Activated T-helper 1 cell treated with anti-CD3 and anti-CD28 coated beads, Interleukin-12 subunit alpha, Interleukin-12 subunit beta, Interleukin-2, Interleukin-4 antibody, amounts not matched to agents 30 ng/mL and 10 ng/mL and 1 ng/mL, durations not matched to agents 14 hours and 24 hours and 36 hours (primary cell): ENCODE data around the gene PLET1. TPM values are rescaled to one million over a fixed set of nuclear protein-coding genes. Genes with fewer than 3 reads are reported as not detected.

Source experiments
- DNase-seq: peaks from one replicate; pipeline ENCODE4 v3.0.0; 2021; ENCODE audit warnings: low spot score
- H3K27ac Mint-ChIP-seq: one replicate; pipeline ENCODE4 v1.8.0; 2021; ENCODE audit warnings: mild to moderate bottlenecking, mixed read lengths
- H3K27me3 Mint-ChIP-seq: one replicate; pipeline ENCODE4 v1.8.0; 2022; ENCODE audit warnings: mild to moderate bottlenecking, moderate library complexity, mixed read lengths; ENCODE audit not compliant: insufficient read depth
- H3K36me3 Mint-ChIP-seq: one replicate; pipeline ENCODE4 v1.8.0; 2021; ENCODE audit warnings: low read depth, mixed read lengths
- H3K4me1 Mint-ChIP-seq: one replicate; pipeline ENCODE4 v1.8.0; 2021; ENCODE audit warnings: low read depth, mixed read lengths
- H3K4me3 Mint-ChIP-seq: one replicate; pipeline ENCODE4 v1.8.0; 2021; ENCODE audit warnings: mild to moderate bottlenecking, moderate library complexity, mixed read lengths
- H3K9me3 Mint-ChIP-seq: one replicate; pipeline ENCODE4 v1.8.0; 2021; ENCODE audit warnings: mixed read lengths
- intact Hi-C: fragments of 100-400 bp; cut with micrococcal nuclease; formaldehyde crosslinking; loops from one replicate; pipeline ENCODE4 v1.15.1; 2024
- total RNA-seq: library from RNA; stranded (reverse); gene quantifications from 2 replicates; pipeline ENCODE4 v1.2.3, GENCODE V29; 2022

PLET1 gene
- total RNA-seq, 1 donor from 2014 or later, result not detected

DNA sequence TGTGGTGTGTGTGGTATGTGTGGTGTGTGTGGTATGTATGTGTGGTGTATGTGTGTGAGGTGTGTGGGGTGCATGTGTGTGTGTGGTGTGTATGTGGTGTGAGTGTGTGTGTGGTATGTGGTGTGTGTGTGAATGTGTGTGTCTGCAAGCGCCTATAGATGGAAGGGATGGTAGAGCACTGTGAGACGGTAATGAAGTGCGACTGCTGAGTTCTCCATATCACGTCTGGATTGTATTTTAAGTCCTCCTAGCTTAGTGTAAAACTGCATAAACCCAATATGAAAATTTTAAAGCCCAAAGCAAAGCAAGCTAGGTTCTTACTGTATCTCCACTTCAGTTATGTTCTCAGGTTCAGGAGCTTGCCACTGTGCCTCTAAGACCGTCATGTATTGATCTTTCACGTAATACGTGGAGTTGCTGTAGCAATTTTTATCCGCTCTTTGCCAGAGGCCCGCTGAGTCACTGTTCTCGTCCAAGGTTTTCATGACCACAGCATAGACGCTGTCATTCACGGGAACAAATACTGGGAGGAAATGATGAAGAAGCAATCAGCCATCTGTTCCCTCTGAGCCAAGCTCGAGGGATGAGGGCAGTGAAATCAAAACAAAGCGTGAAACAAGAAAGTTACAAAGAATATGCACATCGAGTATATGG, 5.5 kb downstream of the PLET1 start:
- Mint-ChIP-seq H3K4me3 (no peak overlapping the region), H3K4me1 (no peaks in the 10 kb centered on the region), H3K36me3 (no peaks in the 10 kb centered on the region), H3K27ac (no peak overlapping the region), H3K9me3 (no peaks in the 10 kb centered on the region), H3K27me3 (no peaks in the 10 kb centered on the region)
- DNase-seq, result no peak
- intact Hi-C loops, result no loop called here

DNA sequence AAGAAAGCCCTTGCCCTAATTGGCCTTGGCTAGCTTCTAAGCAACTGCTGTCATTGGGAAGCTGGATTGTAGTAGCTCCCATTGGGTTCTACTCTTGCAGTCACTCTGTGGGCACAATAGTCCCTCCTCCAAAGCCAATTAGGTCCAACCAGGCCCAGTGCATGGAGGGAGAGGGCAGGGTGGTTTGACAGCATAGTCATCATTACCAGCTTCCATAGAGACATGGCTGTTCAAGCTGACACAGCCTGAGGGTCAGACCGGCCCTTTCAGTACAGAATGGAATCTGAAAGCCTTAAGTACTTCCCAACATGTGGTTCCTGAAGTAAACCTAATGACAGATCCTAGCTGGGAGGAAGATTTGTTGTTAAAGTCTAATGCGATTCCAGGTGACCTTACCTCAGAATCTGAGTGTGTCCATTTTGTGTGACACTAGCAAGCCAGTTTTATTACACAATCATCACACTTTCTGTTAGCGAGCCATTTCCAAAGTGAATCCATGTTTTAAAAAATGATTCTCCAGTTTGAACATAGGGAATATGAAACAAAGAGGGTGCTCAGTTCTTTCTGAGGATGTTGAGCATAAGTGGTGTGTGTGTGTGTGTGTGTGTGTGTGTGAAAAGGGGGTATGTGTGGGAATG, 6.9 kb downstream of the PLET1 start:
- intact Hi-C loops, result no loop called here
- no peaks in the 10 kb centered on the region for H3K36me3 Mint-ChIP-seq
- no peak for DNase-seq
- no peaks in the 10 kb centered on the region for H3K9me3 Mint-ChIP-seq
- no peaks in the 10 kb centered on the region for H3K27me3 Mint-ChIP-seq
- H3K27ac Mint-ChIP-seq, result no peak overlapping the region
- no peak overlapping the region for H3K4me3 Mint-ChIP-seq
- no peaks in the 10 kb centered on the region for H3K4me1 Mint-ChIP-seq

DNA sequence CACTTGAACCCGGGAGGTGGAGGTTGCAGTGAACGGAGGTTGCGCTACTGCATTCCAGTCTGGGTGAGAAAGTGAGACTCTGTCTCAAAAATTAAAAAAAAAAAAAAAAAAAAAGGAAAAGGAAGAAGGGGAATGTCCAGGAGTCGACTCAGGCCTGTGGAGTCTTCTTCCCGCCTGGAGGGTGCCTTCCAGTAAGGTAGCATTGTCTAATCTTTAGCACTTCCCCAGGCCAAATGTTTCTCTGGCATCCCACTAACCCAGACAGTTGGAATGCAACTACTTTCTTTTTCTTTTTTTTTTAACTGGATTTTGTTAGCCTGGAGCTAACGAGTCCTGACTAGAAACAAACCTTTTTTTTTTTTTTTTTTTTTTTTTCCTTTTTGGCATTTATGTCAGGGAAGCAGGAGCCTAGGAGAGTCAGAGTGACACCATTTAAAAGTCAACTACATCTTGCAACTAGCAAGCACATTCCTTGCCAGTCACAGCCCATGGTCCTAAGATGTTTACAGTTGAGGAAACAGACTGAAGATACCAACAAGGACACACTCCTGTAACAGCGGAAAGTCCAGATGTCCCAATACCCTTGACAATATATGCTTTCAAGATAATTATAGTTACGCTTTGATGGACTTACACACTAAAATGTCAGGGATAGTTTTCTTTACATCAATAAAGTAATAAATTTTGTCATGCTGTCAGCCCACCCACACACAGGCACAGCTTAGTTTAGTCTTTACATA, 10.6 kb downstream of the PLET1 start:
- no peaks in the 10 kb centered on the region for H3K4me1 Mint-ChIP-seq
- intact Hi-C loops, result no loop called here
- no peak overlapping the region for H3K4me3 Mint-ChIP-seq
- no peak for DNase-seq
- H3K27ac Mint-ChIP-seq, result no peak overlapping the region
- H3K27me3 Mint-ChIP-seq, result peaks cover 2% of the 10 kb centered on the region
- no peaks in the 10 kb centered on the region for H3K9me3 Mint-ChIP-seq
- no peaks in the 10 kb centered on the region for H3K36me3 Mint-ChIP-seq

DNA sequence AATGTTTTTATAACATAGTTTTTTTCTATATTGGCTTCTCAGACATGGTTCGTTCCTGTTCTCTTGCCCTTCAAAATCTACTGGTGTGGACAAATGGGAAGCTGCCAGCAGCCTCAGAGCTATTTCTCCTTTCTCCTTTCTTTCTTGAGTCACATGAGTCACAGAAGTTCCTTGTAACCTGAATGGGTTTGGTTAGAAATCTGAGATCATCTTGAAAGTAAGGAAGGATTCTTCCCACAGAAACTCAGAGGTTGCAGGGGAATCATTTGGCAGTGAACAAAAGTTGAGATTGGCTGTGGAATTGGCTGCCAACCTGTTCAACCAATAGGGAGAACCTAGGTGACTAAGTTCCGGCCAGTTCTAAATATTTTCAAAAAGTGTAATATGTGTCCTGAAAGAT, 12.5 kb downstream of the PLET1 start:
- intact Hi-C loops, result no loop called here
- no peaks in the 10 kb centered on the region for H3K4me1 Mint-ChIP-seq
- no peak for DNase-seq
- H3K27ac Mint-ChIP-seq, result no peak overlapping the region
- peaks cover 2% of the 10 kb centered on the region for H3K27me3 Mint-ChIP-seq
- peaks cover 5% of the 10 kb centered on the region for H3K9me3 Mint-ChIP-seq
- peaks cover 2% of the 10 kb centered on the region for H3K36me3 Mint-ChIP-seq
- no peak overlapping the region for H3K4me3 Mint-ChIP-seq

DNA sequence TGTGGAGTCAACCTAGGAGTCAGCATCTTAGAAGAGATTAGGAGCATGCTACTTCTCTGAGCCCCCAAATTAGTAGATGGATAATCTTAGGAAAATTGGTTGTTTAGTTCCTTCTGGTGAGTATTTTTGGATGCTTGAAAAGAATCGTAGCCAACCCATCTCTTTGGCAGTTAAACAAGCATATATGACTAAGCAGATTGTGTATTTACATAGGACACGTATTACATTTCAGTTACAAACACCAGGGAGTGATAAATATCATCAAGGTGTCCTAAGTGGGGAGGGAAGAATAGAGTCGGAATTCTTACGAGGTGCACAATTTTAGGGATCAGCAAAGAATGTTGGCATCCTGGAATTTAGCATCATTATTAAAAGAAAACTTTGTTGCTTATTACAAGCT, 13.5 kb downstream of the PLET1 start:
- intact Hi-C loops, result no loop called here
- Mint-ChIP-seq H3K9me3 (peaks cover 5% of the 10 kb centered on the region), H3K27ac (no peak overlapping the region), H3K27me3 (peaks cover 2% of the 10 kb centered on the region), H3K4me3 (no peak overlapping the region), H3K36me3 (peaks cover 6% of the 10 kb centered on the region), H3K4me1 (no peaks in the 10 kb centered on the region)
- no peak for DNase-seq

DNA sequence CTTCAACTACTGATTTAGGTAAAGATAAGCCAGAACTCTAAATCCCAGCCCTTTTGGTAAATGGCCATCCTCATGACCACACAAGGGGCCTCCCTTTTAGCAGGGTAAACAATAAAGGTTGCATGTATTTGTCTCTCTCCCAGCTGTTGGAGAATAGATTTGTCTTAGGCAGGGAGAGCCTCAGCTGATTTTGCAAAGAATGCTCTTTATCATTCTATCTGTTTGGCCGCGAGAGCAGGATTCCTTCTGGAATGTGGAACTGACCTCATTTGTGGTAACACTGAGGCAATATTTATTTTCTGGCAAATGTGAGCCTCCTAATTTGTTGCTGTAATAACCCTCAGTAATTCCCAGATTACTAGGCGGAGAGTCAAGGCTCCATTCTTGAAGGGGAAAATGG, 19.2 kb downstream of the PLET1 start:
- DNase-seq, result no peak
- no peak overlapping the region for H3K27ac Mint-ChIP-seq
- no peak overlapping the region for H3K4me3 Mint-ChIP-seq
- peaks cover 27% of the 10 kb centered on the region for H3K36me3 Mint-ChIP-seq
- no peaks in the 10 kb centered on the region for H3K4me1 Mint-ChIP-seq
- peaks cover 2% of the 10 kb centered on the region for H3K27me3 Mint-ChIP-seq
- H3K9me3 Mint-ChIP-seq, result peaks cover 5% of the 10 kb centered on the region
- intact Hi-C loops, result no loop called here

DNA sequence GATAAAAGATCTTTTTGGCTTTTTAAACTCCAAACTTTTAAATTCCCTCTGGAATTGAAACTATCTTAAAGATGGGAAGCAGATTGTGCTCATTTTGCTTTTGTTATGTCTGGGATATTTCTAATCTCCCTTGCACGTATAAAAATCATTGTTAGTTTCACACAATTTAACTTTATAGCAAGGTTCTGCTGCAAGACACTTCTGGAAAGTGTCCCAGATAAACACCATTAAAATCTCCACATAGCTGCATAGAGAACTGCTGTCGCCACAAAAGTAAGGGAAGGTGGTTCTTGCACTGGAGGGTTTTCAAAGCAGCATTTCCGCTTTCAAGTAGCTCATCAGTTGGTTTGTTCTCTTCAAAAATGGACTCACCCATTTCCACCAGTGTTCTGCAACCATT, 22.6 kb downstream of the PLET1 start:
- H3K4me3 Mint-ChIP-seq, result no peak overlapping the region
- peaks cover 39% of the 10 kb centered on the region for H3K36me3 Mint-ChIP-seq
- no peaks in the 10 kb centered on the region for H3K27me3 Mint-ChIP-seq
- H3K9me3 Mint-ChIP-seq, result no peaks in the 10 kb centered on the region
- no peak for DNase-seq
- no peak overlapping the region for H3K27ac Mint-ChIP-seq
- intact Hi-C loops, result no loop called here
- H3K4me1 Mint-ChIP-seq, result no peaks in the 10 kb centered on the region

DNA sequence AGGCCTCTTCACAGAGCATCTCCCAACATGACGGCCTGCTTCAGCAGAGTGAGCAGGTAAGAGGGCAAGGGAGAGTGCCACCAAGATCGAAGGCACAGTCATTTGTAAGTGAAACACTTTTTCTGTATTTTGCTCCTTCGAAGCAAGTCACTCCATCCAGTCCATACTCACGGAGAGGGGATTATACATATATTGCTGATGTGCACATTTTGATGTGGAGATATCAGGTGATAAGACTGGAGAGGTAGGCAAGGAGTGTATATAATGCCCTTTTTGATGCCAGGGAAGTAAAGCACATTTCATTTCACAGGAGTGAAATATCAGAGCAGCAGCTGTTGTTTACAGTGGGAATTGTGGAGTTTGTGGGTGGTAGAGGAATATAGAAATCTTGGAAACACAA, 23.2 kb downstream of the PLET1 start:
- intact Hi-C loops, result no loop called here
- no peak overlapping the region for H3K27ac Mint-ChIP-seq
- peaks cover 36% of the 10 kb centered on the region for H3K36me3 Mint-ChIP-seq
- DNase-seq, result no peak
- no peaks in the 10 kb centered on the region for H3K27me3 Mint-ChIP-seq
- H3K9me3 Mint-ChIP-seq, result no peaks in the 10 kb centered on the region
- no peak overlapping the region for H3K4me3 Mint-ChIP-seq
- H3K4me1 Mint-ChIP-seq, result no peaks in the 10 kb centered on the region

DNA sequence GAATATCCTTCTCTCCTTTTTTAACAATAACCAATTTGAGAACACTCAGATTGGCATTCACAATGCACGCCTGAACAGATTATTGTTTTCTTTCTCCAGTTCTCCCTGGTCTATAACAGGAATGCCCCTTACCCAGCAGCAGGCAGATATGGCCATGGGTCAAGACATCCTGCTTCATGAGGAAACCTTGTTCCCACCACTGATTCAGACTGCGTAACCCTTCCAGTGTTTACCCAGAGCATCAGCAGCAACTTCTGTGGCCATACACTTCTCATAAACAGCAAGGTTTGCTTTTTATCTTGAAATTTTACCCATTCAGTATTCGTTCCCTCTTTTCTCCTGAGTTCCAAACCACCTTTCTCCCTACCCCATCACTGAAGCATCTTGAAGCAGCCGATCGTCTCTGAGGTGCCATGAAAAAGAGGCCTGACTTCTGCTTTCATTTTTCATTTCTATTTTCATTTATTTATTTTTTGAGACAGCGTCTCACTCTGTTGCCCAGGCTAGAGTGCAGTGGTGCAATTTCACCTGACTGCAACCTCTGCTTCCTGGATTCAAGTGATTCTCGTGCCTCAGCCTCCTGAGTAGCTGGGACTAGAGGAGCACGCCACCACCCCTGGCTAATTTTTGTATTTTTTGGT, 24.8 kb downstream of the PLET1 start:
- H3K36me3 Mint-ChIP-seq, result peaks cover 43% of the 10 kb centered on the region
- H3K4me3 Mint-ChIP-seq, result no peak overlapping the region
- intact Hi-C loops, result no loop called here
- DNase-seq, result no peak
- no peaks in the 10 kb centered on the region for H3K9me3 Mint-ChIP-seq
- no peak overlapping the region for H3K27ac Mint-ChIP-seq
- no peaks in the 10 kb centered on the region for H3K27me3 Mint-ChIP-seq
- no peaks in the 10 kb centered on the region for H3K4me1 Mint-ChIP-seq

DNA sequence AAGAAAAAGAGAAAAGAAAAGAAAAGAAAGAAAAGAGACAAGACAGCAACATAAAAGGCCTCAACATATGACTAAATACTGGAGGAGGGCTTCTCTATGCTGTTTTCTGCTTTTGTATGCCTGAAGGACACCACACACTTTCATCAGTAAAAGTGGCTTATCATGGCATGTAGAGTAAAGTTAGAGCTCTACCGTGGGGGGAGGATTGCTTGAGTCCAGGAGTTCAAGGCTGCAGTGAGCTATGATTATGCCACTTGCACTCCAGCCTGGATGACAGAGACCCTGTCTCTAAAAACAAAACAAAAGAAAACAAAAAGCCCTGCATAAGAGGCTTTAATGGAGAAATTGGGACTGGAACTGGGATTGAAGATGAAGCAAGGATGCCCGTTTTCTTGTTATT, 28.7 kb downstream of the PLET1 start:
- Mint-ChIP-seq H3K27me3 (no peaks in the 10 kb centered on the region), H3K9me3 (no peaks in the 10 kb centered on the region), H3K4me1 (peaks cover 22% of the 10 kb centered on the region), H3K27ac (no peak overlapping the region), H3K36me3 (peaks cover 58% of the 10 kb centered on the region), H3K4me3 (no peak overlapping the region)
- no peak for DNase-seq
- intact Hi-C loops, result no loop called here

DNA sequence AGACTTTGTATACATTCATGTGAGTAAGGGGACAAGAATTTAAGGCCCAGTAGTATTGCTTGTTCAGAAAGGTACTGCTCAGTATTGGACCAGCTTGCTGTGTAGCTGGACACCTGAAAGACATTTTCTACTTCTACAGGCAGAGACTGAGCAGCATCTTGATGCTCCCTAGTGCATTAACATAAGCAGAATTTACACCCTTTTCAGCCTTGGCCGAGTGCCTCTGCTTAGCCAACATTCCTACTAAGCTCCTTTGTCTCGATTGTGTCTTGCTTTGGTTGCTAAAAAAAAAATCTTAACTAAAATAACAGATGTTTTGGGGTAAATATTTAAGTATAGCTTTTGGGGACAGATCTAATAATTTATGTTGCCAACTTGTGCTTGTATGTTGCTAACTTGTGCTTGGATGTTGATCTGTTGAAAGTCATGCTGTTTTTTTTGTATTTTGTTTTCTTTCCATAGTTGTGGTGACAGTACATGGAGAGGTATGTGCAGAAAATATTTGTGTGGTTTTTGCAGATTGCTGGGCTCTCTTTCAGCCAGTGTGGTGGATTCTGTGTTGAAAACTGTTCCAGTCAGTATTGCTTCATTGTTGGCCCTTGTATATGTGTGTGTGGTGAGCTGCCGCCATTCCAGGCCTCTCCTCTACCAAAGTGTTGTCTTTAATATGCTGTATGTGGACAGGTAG, 30.8 kb downstream of the PLET1 start:
- peaks cover 28% of the 10 kb centered on the region for H3K4me1 Mint-ChIP-seq
- no peak for DNase-seq
- intact Hi-C loops, result loop anchor here (5.0 kb wide), 3 partner anchors 293 to 1542 kb away; partner anchors contain the start of genes DIXDC1, SIK2 and ZW10
- no peaks in the 10 kb centered on the region for H3K27me3 Mint-ChIP-seq
- no peaks in the 10 kb centered on the region for H3K9me3 Mint-ChIP-seq
- H3K4me3 Mint-ChIP-seq, result no peak overlapping the region
- H3K36me3 Mint-ChIP-seq, result peaks cover 43% of the 10 kb centered on the region
- H3K27ac Mint-ChIP-seq, result no peak overlapping the region

DNA sequence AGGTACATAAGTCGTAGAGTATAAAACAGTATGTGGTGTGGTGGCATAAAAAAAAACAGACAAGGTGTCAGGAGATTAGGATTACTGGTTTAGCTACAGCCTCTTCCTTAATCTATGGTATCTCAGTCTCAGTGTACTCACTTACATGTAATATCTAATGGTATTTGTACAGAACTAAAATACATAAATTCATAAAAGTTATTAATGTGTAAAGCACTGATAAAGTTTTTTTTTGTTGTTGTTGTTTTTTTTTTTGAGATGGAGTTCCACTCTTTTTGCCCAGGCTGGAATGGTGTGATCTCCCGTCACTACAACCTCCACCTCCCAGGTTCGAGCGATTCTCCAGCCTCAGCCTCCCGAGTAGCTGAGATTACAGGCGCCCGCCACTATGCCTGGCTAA, 31.5 kb downstream of the PLET1 start:
- intact Hi-C loops, result loop anchor here (5.0 kb wide), 3 partner anchors 292 to 1543 kb away; partner anchors contain the start of genes DIXDC1, SIK2 and ZW10
- DNase-seq, result no peak
- Mint-ChIP-seq H3K36me3 (peaks cover 42% of the 10 kb centered on the region), H3K27ac (no peak overlapping the region), H3K9me3 (no peaks in the 10 kb centered on the region), H3K4me3 (no peak overlapping the region), H3K27me3 (no peaks in the 10 kb centered on the region), H3K4me1 (peaks cover 29% of the 10 kb centered on the region)
